Measurements from ENCODE around the gene KREMEN2. TPM values are rescaled to one million over a fixed set of nuclear protein-coding genes. Genes with fewer than 3 reads are reported as not detected.

The KREMEN2 gene
- total RNA-seq, 2 experiments from 2014 or later, result 0.08 TPM; not detected in 1

GRCh38 chr16:2962334-2963073 is 1.6 kb upstream of the KREMEN2 start:
- Mint-ChIP-seq H3K9me3 (no peaks in the 10 kb centered on the region), H3K27me3 (peaks cover 20% of the 10 kb centered on the region), H3K4me3 (no peak overlapping the region), H3K27ac (no peak overlapping the region), H3K4me1 (peaks cover 20% of the 10 kb centered on the region), H3K36me3 (ENCODE audit: low read depth) (no peaks in the 10 kb centered on the region)
- DNase-seq, result no peak
- ChIA-PET POLR2A (no interaction called here), CTCF (interaction anchor here (0.7 to 1.7 kb wide), 7 partner anchors 8 to 124 kb away, joined by 3 to 7 read pairs (median 3); no protein-coding TSS in a partner anchor)

GRCh38 chr16:2963074-2963722 is 877 bp upstream of the KREMEN2 start:
- H3K4me3 Mint-ChIP-seq, result no peak overlapping the region
- H3K9me3 Mint-ChIP-seq, result no peaks in the 10 kb centered on the region
- ChIA-PET POLR2A (no interaction called here), CTCF (interaction anchor here (1.4 to 1.7 kb wide), 4 partner anchors 10 to 95 kb away, joined by 3 to 7 read pairs (median 4); no protein-coding TSS in a partner anchor)
- H3K27me3 Mint-ChIP-seq, result peaks cover 24% of the 10 kb centered on the region
- H3K36me3 Mint-ChIP-seq (ENCODE audit: low read depth), result no peaks in the 10 kb centered on the region
- H3K4me1 Mint-ChIP-seq, result peaks cover 24% of the 10 kb centered on the region
- DNase-seq, result no peak
- H3K27ac Mint-ChIP-seq, result no peak overlapping the region

GRCh38 chr16:2964475-2965336 is 631 bp downstream of the KREMEN2 start:
- H3K27ac Mint-ChIP-seq, result peak overlapping the region; percentile 5
- peaks cover 29% of the 10 kb centered on the region for H3K4me1 Mint-ChIP-seq
- no peaks in the 10 kb centered on the region for H3K36me3 Mint-ChIP-seq (ENCODE audit: low read depth)
- no peaks in the 10 kb centered on the region for H3K9me3 Mint-ChIP-seq
- DNase-seq, result peak; percentile 71
- CTCF ChIA-PET, result interaction anchor here (0.7 to 1.3 kb wide), 3 partner anchors 37 to 348 kb away, joined by 3 read pairs; no protein-coding TSS in a partner anchor
- peak overlapping the region; percentile 38 for H3K4me3 Mint-ChIP-seq
- POLR2A ChIA-PET, result interaction anchor here (0.5 kb wide), 1 partner anchor 194 kb away, joined by 6 read pairs; no protein-coding TSS in a partner anchor
- peaks cover 28% of the 10 kb centered on the region for H3K27me3 Mint-ChIP-seq

GRCh38 chr16:2966043-2966807 is 2.1 kb downstream of the KREMEN2 start:
- no peak overlapping the region for H3K4me3 Mint-ChIP-seq
- DNase-seq, result no peak
- peaks cover 28% of the 10 kb centered on the region for H3K27me3 Mint-ChIP-seq
- H3K36me3 Mint-ChIP-seq (ENCODE audit: low read depth), result peaks cover 4% of the 10 kb centered on the region
- no peaks in the 10 kb centered on the region for H3K9me3 Mint-ChIP-seq
- ChIA-PET POLR2A (no interaction called here), CTCF (interaction anchor here (0.7 to 1.7 kb wide), 5 partner anchors 38 to 245 kb away, joined by 4 to 5 read pairs (median 5); no protein-coding TSS in a partner anchor)
- no peak overlapping the region for H3K27ac Mint-ChIP-seq
- H3K4me1 Mint-ChIP-seq, result peaks cover 40% of the 10 kb centered on the region

GRCh38 chr16:2966808-2967191 is 2.7 kb downstream of the KREMEN2 start:
- H3K9me3 Mint-ChIP-seq, result no peaks in the 10 kb centered on the region
- H3K36me3 Mint-ChIP-seq (ENCODE audit: low read depth), result peaks cover 4% of the 10 kb centered on the region
- no peak for DNase-seq
- H3K4me1 Mint-ChIP-seq, result peaks cover 37% of the 10 kb centered on the region
- ChIA-PET CTCF (interaction anchor here (0.9 to 1.7 kb wide), 4 partner anchors 37 to 61 kb away, joined by 4 to 5 read pairs (median 4); no protein-coding TSS in a partner anchor), POLR2A (no interaction called here)
- peaks cover 26% of the 10 kb centered on the region for H3K27me3 Mint-ChIP-seq
- no peak overlapping the region for H3K4me3 Mint-ChIP-seq
- no peak overlapping the region for H3K27ac Mint-ChIP-seq

DNA sequence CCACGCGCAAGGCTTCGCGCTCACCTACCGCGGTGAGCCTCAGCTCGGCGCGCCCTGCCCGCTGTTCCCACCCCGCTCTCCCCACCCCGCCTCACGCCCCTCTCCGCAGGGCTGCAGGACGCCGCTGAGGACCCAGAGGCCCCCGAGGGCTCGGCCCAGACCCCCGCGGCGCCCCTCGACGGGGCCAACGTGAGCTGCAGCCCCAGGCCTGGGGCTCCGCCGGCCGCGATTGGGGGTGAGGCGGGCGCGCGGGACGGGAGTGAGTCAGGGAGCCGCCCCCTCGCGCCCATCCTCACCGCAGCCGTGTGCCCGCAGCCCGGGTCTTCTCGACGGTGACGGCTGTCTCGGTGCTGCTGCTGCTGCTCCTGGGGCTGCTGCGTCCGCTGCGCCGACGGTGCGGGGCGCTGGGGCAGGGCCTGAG is 3.1 kb downstream of the KREMEN2 start:
- CTCF ChIA-PET, result interaction anchor here (0.9 to 1.7 kb wide), 4 partner anchors 37 to 61 kb away, joined by 4 to 5 read pairs (median 4); no protein-coding TSS in a partner anchor
- Mint-ChIP-seq H3K4me1 (peaks cover 38% of the 10 kb centered on the region), H3K4me3 (no peak overlapping the region), H3K9me3 (no peaks in the 10 kb centered on the region), H3K27me3 (peaks cover 22% of the 10 kb centered on the region), H3K27ac (no peak overlapping the region), H3K36me3 (ENCODE audit: low read depth) (peaks cover 8% of the 10 kb centered on the region)
- POLR2A ChIA-PET, result no interaction called here
- DNase-seq, result no peak

DNA sequence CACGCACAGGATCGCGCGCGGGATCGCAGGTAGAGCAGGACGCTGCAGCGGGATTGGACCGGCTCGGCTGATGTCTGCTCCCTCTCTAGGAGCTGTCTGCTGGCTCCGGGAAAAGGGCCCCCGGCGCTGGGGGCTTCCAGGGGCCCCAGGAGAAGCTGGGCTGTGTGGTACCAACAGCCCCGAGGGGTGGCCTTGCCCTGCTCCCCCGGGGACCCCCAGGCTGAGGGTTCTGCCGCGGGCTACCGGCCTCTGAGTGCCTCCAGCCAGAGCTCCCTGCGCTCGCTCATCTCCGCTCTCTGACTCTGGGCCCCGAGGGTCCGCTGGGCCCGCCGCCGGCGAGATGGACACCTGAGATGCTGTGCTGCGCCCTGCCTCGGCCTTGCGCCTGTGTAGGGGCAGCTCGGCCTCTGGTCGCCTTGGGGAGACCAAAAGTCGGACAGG is 3.7 kb downstream of the KREMEN2 start:
- ChIA-PET POLR2A (no interaction called here), CTCF (interaction anchor here (1.7 kb wide), 1 partner anchor 60 kb away, joined by 4 read pairs; no protein-coding TSS in a partner anchor)
- Mint-ChIP-seq H3K27me3 (peaks cover 20% of the 10 kb centered on the region), H3K27ac (no peak overlapping the region), H3K4me3 (peak overlapping the region; percentile 71), H3K36me3 (ENCODE audit: low read depth) (peaks cover 14% of the 10 kb centered on the region), H3K4me1 (peaks cover 42% of the 10 kb centered on the region), H3K9me3 (no peaks in the 10 kb centered on the region)
- no peak for DNase-seq

DNA sequence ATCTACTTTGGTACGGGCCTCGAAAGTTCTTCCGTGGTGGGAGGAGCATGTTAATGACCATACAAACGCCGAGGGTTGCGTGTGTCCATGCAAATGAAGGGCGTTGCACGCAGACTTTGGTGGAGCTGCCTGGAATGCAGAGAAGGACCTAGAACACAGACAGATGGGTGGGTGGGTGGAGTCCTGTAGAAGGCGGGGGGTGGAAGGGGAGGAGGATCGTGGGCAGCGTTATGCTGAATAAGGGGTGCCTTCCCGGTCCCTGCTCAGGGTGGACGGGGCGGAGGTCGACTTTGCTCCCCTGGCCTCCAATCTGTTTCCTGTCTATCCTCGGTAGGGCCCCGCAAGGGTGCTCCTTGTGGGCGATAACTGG is 4.3 kb downstream of the KREMEN2 start:
- ChIA-PET CTCF (no interaction called here), POLR2A (no interaction called here)
- peaks cover 17% of the 10 kb centered on the region for H3K27me3 Mint-ChIP-seq
- peak overlapping the region; percentile 71 for H3K4me3 Mint-ChIP-seq
- no peaks in the 10 kb centered on the region for H3K9me3 Mint-ChIP-seq
- peaks cover 14% of the 10 kb centered on the region for H3K36me3 Mint-ChIP-seq (ENCODE audit: low read depth)
- H3K4me1 Mint-ChIP-seq, result peaks cover 43% of the 10 kb centered on the region
- no peak for DNase-seq
- H3K27ac Mint-ChIP-seq, result peak overlapping the region; percentile 50

- peak within 1 kb of the TSS; percentile 73 for H3K27ac Mint-ChIP-seq
- ChIA-PET POLR2A (no interaction called here), CTCF (interaction anchor here (0.9 to 1.9 kb wide), 5 partner anchors 11 to 160 kb away, joined by 3 to 19 read pairs (median 3); partner anchors contain the start of genes PKMYT1 and TNFRSF12A)
- no peaks in the 10 kb centered on the region for H3K9me3 Mint-ChIP-seq
- peaks cover 14% of the 10 kb centered on the region for H3K27me3 Mint-ChIP-seq
- peaks cover 14% of the 10 kb centered on the region for H3K36me3 Mint-ChIP-seq (ENCODE audit: low read depth)
- peak; percentile 83 for DNase-seq
- peaks cover 40% of the 10 kb centered on the region for H3K4me1 Mint-ChIP-seq
- peak within 1 kb of the TSS; percentile 76 for H3K4me3 Mint-ChIP-seq
Observed at GRCh38 chr16:2968738-2969544, 4.9 kb downstream of the KREMEN2 start, which contains the start of gene PAQR4. Gene PAQR4, plus strand, starts transcription at chr16:2969348. Its CDS starts 327 bp downstream, at chr16:2969675.

DNA sequence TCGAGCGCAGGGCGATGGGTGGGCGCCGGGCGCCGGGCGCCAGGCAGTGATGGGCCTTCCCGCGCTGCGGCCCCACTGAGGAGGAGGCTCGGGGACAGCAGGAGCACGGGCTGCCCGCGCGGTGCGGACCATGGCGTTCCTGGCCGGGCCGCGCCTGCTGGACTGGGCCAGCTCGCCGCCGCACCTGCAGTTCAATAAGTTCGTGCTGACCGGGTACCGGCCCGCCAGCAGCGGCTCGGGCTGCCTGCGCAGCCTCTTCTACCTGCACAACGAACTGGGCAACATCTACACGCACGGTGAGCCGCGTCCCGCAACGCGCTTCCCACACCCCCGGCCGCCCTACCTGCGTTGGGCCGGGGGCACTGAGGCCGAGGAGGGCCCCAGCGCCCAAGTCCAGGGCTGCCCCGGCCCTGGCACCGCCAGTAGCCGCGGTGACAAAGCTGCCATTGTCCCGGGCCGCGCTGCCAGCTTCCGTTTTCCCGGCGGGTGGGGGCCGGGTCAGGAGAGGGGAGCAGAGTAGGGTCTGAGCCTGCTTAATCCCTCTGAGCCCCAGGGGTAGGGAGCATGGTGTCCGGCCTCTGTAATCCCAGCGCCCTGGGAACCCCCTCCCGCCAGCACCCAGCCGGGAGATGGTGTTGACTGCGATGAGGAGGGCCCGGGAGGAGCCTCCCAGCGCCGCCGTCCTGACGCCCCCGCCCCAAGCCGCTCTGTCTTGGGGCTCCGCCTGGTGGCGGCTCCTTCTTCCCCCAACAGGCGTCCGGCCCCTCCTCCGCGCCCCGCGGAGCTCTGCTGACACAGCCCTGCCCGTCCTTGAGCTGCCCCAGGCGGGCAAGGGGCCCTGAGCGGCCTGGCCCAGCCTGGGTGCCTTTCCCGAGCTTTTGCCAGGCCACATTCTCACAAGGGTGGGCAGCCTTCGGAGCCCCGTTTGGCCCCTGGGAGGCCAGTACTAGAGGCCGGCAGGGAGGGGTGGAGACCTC is 5.8 kb downstream of the KREMEN2 start:
- ChIA-PET POLR2A (interaction anchor here (0.6 to 1.2 kb wide), 2 partner anchors 10 to 228 kb away, joined by 3 to 5 read pairs; partner anchors contain the start of gene PKMYT1), CTCF (interaction anchor here (0.6 to 1.9 kb wide), 11 partner anchors 8 to 161 kb away, joined by 3 to 19 read pairs (median 3); partner anchors contain the start of genes PKMYT1 and TNFRSF12A)
- Mint-ChIP-seq H3K27me3 (peaks cover 12% of the 10 kb centered on the region), H3K9me3 (no peaks in the 10 kb centered on the region), H3K4me1 (peaks cover 37% of the 10 kb centered on the region), H3K36me3 (ENCODE audit: low read depth) (peaks cover 16% of the 10 kb centered on the region), H3K27ac (peak overlapping the region; percentile 73), H3K4me3 (peak overlapping the region; percentile 76)
- peak; percentile 84 for DNase-seq
